ENCODE measurements around the gene NSFL1C.

DNA sequence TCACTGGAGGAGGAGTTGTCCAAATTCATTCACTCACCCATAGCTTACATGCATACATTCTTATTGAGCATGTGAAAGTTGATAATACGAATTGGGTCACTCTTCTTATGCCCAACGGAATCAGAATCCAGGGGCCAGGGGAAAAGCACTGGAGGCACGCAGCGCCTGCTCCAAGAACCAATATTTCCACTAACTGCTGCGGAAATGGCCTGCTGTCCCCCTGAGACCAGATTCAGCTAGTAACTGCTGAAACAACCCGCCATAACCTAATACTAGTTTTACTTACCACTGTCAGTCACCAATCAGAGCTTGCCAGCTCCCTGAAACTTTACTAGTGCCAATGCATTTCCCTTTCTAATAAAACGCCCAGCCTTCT, 73.2 kb downstream of the NSFL1C start:
- TF ChIP-seq, protein P1, sequence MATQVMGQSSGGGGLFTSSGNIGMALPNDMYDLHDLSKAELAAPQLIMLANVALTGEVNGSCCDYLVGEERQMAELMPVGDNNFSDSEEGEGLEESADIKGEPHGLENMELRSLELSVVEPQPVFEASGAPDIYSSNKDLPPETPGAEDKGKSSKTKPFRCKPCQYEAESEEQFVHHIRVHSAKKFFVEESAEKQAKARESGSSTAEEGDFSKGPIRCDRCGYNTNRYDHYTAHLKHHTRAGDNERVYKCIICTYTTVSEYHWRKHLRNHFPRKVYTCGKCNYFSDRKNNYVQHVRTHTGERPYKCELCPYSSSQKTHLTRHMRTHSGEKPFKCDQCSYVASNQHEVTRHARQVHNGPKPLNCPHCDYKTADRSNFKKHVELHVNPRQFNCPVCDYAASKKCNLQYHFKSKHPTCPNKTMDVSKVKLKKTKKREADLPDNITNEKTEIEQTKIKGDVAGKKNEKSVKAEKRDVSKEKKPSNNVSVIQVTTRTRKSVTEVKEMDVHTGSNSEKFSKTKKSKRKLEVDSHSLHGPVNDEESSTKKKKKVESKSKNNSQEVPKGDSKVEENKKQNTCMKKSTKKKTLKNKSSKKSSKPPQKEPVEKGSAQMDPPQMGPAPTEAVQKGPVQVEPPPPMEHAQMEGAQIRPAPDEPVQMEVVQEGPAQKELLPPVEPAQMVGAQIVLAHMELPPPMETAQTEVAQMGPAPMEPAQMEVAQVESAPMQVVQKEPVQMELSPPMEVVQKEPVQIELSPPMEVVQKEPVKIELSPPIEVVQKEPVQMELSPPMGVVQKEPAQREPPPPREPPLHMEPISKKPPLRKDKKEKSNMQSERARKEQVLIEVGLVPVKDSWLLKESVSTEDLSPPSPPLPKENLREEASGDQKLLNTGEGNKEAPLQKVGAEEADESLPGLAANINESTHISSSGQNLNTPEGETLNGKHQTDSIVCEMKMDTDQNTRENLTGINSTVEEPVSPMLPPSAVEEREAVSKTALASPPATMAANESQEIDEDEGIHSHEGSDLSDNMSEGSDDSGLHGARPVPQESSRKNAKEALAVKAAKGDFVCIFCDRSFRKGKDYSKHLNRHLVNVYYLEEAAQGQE (IDR thresholded peaks at IDR 0.05; ENCODE audit: low read depth): no peak
- TF ChIP-seq NFIC (IDR thresholded peaks at IDR 0.05): no peak
- TF ChIP-seq TEAD4 (IDR thresholded peaks at IDR 0.05): no peak
- TF ChIP-seq TCF12 (IDR thresholded peaks at IDR 0.05; ENCODE audit: low read depth): no peak
- no peak for TF ChIP-seq EP300 (IDR thresholded peaks at IDR 0.05; ENCODE audit: borderline replicate concordance)
- TF ChIP-seq RAD21 (IDR thresholded peaks at IDR 0.05; ENCODE audit: low read depth): no peak
- no peak for TF ChIP-seq TAF1 (IDR thresholded peaks at IDR 0.05; ENCODE audit: low read depth)
- no peak for TF ChIP-seq CREB1 (IDR thresholded peaks at IDR 0.05; ENCODE audit: low read depth)
- TF ChIP-seq EGR1 (IDR thresholded peaks at IDR 0.05): no peak
